DMS153 treated with DMSO at 0.1 percent for 48 hours (cell line): ENCODE results near the gene HCN3.
"Not testable (repeated sequence)": the region's sequence is repeated elsewhere in the genome, so short reads cannot be mapped to it uniquely, and the experiment has no call there.

Source experiments
- DNase-seq: peaks from one replicate; lab custom pipeline; 2025; ENCODE audit not compliant: unreplicated experiment; lab: John Stamatoyannopoulos, UW

HCN3 gene

DNA sequence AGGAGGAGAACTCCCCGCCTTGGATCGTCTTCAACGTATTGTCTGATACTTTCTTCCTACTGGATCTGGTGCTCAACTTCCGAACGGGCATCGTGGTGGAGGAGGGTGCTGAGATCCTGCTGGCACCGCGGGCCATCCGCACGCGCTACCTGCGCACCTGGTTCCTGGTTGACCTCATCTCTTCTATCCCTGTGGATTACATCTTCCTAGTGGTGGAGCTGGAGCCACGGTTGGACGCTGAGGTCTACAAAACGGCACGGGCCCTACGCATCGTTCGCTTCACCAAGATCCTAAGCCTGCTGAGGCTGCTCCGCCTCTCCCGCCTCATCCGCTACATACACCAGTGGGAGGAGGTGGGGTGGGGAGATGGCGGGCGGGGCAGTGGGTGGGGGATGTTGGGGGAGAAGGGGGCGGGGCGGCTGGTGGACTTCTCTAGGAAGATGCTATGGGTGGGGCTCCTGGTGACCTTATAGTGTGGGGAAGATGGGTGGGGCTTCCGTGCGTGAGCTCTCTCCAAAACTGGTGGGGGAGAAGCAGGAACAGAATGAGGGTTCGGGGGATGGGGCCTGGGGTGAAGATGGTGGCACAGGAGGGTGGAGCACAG, 5.3 kb downstream of the HCN3 start:
- DNase-seq = no peak

DNA sequence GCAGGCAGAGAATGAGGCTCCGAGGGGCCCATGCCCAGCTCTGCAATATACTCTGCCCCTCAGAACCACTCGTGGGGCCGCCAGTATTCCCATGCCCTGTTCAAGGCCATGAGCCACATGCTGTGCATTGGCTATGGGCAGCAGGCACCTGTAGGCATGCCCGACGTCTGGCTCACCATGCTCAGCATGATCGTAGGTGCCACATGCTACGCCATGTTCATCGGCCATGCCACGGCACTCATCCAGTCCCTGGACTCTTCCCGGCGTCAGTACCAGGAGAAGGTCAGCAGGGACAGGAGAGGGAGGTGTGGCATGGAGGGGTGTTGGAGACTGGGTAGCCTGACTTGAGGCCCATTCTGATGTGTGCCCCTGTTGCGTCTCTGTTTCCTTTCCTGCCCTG, 7.2 kb downstream of the HCN3 start:
- no peak for DNase-seq

DNA sequence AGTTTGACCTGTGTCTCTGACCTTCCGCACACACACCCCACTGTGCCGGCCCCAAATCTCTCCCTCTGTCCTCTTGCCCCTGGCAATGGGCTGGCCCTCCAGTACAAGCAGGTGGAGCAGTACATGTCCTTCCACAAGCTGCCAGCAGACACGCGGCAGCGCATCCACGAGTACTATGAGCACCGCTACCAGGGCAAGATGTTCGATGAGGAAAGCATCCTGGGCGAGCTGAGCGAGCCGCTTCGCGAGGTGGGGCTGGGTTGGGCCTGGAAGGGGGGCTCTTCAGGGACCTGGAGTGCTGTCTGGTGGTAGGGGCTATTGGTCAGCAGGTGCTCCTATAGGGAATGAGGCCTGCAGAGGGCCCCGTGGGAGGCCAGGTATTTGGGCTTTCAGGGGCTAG, 7.8 kb downstream of the HCN3 start:
- no peak for DNase-seq

GRCh38 chr1:155285631-155286044, 8.4 kb downstream of the HCN3 start:
- no peak for DNase-seq

DNA sequence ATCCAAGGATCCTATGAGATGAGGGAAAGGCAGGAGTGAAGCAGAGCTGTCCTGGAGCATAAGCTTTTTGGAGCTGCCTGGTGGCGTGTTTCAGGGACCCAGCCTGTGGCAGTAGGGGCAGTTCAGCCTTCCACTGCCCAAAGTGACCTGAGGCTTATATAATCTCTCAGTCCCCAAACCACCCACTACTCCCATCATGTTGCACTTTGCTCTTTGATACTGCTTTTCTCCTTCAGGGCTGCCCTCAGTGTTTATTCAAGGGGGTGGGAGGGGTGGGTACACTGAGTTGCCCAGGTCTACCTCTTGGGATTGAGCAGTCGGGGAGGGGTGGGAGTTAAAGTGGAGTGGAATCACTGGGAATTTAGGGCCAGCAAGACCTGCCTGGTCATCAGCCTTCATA, 9.3 kb downstream of the HCN3 start:
- DNase-seq = no peak

DNA sequence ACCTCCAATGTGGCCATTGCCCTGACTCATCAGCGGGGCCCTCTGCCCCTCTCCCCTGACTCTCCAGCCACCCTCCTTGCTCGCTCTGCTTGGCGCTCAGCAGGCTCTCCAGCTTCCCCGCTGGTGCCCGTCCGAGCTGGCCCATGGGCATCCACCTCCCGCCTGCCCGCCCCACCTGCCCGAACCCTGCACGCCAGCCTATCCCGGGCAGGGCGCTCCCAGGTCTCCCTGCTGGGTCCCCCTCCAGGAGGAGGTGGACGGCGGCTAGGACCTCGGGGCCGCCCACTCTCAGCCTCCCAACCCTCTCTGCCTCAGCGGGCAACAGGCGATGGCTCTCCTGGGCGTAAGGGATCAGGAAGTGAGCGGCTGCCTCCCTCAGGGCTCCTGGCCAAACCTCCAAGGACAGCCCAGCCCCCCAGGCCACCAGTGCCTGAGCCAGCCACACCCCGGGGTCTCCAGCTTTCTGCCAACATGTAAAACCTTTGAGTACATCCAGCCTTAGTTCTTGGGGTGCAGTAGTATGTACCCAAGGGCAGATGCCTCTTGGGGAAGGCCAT, 10.8 kb downstream of the HCN3 start:
- no peak for DNase-seq

GRCh38 chr1:155291006-155291405, 13.7 kb downstream of the HCN3 start:
- DNase-seq = not testable (repeated sequence)

DNA sequence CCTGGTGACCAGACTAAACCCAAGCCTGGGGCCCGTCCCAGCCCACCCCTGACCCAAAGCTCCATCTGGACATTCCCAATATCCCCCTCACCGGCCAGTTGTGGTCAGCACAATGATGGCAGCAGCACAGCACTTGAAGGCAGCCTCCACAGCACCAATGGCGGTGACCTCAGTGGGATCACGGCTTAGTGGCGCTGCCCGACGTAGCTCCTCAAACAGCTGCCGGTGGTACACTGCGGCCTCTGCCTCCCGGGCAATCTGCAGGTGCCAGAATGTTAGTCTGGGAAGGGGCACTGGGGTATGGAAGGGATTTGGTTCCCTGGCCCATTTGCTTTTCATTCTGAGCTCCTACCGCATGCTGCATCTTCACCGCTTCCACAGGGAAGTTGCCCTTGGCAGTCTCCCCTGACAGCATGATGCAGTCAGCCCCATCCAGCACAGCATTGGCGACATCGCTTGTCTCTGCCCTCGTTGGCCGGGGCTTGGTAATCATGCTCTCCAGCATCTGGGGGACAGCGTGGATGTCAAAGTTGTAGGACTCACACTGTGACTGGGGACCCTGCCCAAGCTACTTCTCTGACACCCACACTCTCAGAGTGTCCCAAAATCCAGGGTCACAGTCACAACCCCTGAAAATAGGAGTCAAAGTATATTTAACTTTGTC, 16.0 kb downstream of the HCN3 start:
- no peak for DNase-seq

- no peak for DNase-seq
Observed at GRCh38 chr1:155294520-155295182, 17.4 kb downstream of the HCN3 start.

- no peak for DNase-seq
Observed at GRCh38 chr1:155295183-155295941, 18.1 kb downstream of the HCN3 start.

- DNase-seq = no peak
Observed at GRCh38 chr1:155295942-155296267, 18.6 kb downstream of the HCN3 start.

DNA sequence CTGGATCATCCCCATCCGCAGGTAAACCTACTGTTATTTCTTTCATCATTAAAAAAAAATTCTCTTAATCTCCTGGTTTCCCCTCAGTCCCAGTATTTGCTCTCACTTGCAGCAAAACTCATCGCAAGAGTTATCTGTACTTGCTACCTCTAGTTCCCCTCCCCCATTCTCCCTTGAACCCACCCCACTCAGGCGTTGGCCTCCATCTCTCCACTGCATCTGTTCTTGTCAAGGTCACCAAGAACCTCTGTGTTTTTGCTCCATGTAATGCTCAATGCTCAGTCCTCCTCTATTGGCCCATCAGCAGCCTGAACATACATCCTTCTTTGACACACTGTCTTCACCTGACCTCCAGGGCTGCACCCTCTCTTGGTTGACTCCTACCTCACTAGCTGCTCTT, 19.4 kb downstream of the HCN3 start:
- no peak for DNase-seq

DNA sequence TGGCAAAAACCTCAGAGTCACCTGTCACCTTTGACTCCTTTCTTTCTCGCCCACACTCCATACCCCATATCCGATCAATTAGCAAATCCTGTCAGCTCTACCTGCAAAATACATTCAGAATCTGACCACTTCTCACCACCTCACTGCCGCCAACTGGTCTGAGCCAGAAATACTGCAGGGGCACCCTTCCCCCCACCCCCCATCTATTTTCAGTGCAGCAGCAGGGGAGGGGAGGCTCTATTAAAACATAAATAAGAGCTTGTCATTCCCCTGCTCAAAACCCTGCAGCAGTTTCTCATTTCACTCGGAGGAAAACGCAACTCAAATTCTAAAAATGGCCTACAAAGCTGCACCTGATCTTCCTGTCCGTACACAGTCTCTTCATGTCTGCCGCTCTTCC, 20.1 kb downstream of the HCN3 start:
- DNase-seq = no peak

DNA sequence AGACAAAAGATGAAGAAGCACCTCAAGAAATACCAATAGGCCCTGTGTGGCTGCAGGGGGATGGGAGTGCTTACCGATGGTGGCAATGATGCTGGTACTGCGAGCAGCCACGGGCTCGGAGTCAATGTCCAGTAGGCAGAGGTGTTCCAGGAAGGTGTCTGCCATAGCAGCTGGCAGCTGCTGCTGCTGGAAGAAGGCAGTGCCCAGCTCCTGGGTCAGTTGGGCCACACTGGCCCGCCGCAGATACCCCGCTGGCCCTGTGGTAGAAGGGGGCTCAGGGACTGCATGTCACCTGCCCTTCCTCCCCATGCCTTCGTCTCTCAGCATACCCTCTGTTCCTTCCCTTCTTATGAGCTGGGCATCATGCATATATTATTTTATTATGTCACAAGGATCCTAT, 22.8 kb downstream of the HCN3 start:
- no peak for DNase-seq

GRCh38 chr1:155300553-155301329, 23.5 kb downstream of the HCN3 start:
- DNase-seq = no peak

- no peak for DNase-seq
Observed at GRCh38 chr1:155301342-155301841, 24.1 kb downstream of the HCN3 start, which contains the start of gene PKLR. Gene PKLR, minus strand, starts transcription at chr1:155301438. Its CDS starts 43 bp downstream, at chr1:155301395.

GRCh38 chr1:155304558-155305063, 27.3 kb downstream of the HCN3 start:
- no peak for DNase-seq

DNA sequence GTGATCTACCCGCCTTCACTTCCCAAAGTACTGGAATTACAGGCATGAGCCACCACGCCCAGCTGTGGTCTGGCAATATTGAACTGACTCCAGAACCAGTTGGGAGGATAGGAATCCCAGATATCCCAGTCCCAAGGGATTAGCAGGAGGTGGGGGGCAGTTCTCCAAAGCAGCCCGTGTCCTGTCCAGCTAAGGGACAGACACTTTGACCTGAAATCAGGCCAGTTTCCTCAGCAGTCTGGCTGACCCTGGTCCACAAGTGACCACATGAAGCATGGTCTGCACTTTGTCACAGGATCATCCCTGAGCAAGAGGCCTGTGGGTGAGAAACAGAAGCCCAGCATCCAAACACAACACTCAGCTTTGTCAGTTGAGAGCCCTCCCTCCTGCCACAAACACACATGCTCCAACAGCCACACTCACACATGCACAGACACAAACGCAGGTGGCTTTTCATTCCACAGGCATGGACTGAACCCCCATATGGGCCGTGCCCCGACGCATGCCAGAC, 28.7 kb downstream of the HCN3 start:
- no peak for DNase-seq

- DNase-seq = no peak
Observed at GRCh38 chr1:155307247-155307740, 30.0 kb downstream of the HCN3 start.
